CD4-positive, alpha-beta T cell treated with Interleukin-17A for 4 hours (primary cell): ENCODE measurements around the gene MLLT10.
"Not testable (repeated sequence)": the region's sequence is repeated elsewhere in the genome, so short reads cannot be mapped to it uniquely, and the experiment has no call there.

Experiments used
- DNase-seq: peaks from one replicate; pipeline ENCODE4 v3.0.0-alpha.2; 2020; ENCODE audit warnings: mixed read lengths

The MLLT10 gene

GRCh38 chr10:21588159-21588558 lies 54.1 kb downstream of the MLLT10 start:
- not testable (repeated sequence) for DNase-seq

GRCh38 chr10:21593986-21594385 lies 60.0 kb downstream of the MLLT10 start:
- DNase-seq: no peak

- no peak for DNase-seq
These were observed 65.5 kb downstream of the MLLT10 start for GRCh38 chr10:21599582-21599981.

- DNase-seq: no peak
These were observed 66.9 kb downstream of the MLLT10 start for GRCh38 chr10:21600804-21601433.

- no peak for DNase-seq
These were observed 68.3 kb downstream of the MLLT10 start for GRCh38 chr10:21602313-21602712.

- DNase-seq: no peak
These were observed 69.7 kb downstream of the MLLT10 start for GRCh38 chr10:21603721-21604120.

GRCh38 chr10:21604651-21605050 lies 70.6 kb downstream of the MLLT10 start:
- no peak for DNase-seq

GRCh38 chr10:21607907-21608306 lies 73.9 kb downstream of the MLLT10 start:
- no peak for DNase-seq

- DNase-seq: no peak
These were observed 80.0 kb downstream of the MLLT10 start for GRCh38 chr10:21614000-21614399.

- DNase-seq: no peak
These were observed 83.2 kb downstream of the MLLT10 start for GRCh38 chr10:21617267-21617666.

- DNase-seq: no peak
These were observed 89.3 kb downstream of the MLLT10 start for GRCh38 chr10:21623291-21623690.

- not testable (repeated sequence) for DNase-seq
These were observed 90.4 kb downstream of the MLLT10 start for GRCh38 chr10:21624421-21624820.

- no peak for DNase-seq
These were observed 90.9 kb downstream of the MLLT10 start for GRCh38 chr10:21624951-21625350.

GRCh38 chr10:21625623-21626229 lies 91.7 kb downstream of the MLLT10 start:
- DNase-seq: no peak

GRCh38 chr10:21626457-21627161 lies 92.6 kb downstream of the MLLT10 start:
- no peak for DNase-seq

- no peak for DNase-seq
These were observed 93.3 kb downstream of the MLLT10 start for GRCh38 chr10:21627331-21627730.

- DNase-seq: no peak
These were observed 94.0 kb downstream of the MLLT10 start for GRCh38 chr10:21628023-21628422.

GRCh38 chr10:21628645-21629044 lies 94.6 kb downstream of the MLLT10 start:
- DNase-seq: not testable (repeated sequence)

- DNase-seq: no peak
These were observed 100.8 kb downstream of the MLLT10 start for GRCh38 chr10:21634599-21635365.

GRCh38 chr10:21637795-21638194 lies 103.8 kb downstream of the MLLT10 start:
- no peak for DNase-seq

- DNase-seq: no peak
These were observed 104.6 kb downstream of the MLLT10 start for GRCh38 chr10:21638681-21639080.

GRCh38 chr10:21648040-21648439 lies 114.0 kb downstream of the MLLT10 start:
- DNase-seq: no peak

GRCh38 chr10:21649454-21649872 lies 115.4 kb downstream of the MLLT10 start:
- no peak for DNase-seq
